AG09309 (cell line): ENCODE measurements around the gene MYO18A.

Experiments
- DNase-seq: peaks from one replicate; pipeline ENCODE4 v3.0.0-alpha.2; 2010; ENCODE audit warnings: low read depth
- H3K4me3 ChIP-seq: 2 replicates; pipeline ENCODE4 v1.5.1; 2011; ENCODE audit warnings: mild to moderate bottlenecking, low read depth, low read length, moderate library complexity; ENCODE audit not compliant: control insufficient read depth
- TF ChIP-seq, protein P1 (sequence below): IDR thresholded peaks from 2 replicates; pipeline ENCODE4 v1.5.1; 2011; ENCODE audit warnings: mild to moderate bottlenecking, low read depth, low read length, inconsistent platforms; ENCODE audit not compliant: insufficient read depth, control insufficient read depth; ENCODE audit errors: missing control alignments

MYO18A gene

DNA sequence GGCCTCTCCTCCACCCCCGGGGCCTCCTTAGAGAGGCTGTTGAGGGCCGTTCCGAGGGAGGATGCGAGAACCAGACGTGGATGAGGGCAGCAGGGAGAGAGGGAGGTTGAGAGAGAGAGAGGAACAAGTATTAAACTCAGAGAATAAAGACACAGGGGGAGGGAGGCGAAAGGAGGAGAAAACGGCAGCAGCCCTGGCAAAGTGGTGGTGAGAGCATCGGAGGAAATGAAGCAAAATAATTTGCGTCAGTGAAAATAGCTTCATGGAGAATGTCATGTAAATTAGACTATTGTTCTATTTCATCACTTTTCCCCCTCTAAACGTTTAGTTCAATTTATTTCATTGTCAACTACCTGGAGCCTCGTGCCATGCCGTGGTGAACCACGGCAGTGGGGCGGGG lies 99.2 kb downstream of the MYO18A start:
- no peak for DNase-seq
- no peak overlapping the region for H3K4me3 ChIP-seq
- TF ChIP-seq, protein P1, sequence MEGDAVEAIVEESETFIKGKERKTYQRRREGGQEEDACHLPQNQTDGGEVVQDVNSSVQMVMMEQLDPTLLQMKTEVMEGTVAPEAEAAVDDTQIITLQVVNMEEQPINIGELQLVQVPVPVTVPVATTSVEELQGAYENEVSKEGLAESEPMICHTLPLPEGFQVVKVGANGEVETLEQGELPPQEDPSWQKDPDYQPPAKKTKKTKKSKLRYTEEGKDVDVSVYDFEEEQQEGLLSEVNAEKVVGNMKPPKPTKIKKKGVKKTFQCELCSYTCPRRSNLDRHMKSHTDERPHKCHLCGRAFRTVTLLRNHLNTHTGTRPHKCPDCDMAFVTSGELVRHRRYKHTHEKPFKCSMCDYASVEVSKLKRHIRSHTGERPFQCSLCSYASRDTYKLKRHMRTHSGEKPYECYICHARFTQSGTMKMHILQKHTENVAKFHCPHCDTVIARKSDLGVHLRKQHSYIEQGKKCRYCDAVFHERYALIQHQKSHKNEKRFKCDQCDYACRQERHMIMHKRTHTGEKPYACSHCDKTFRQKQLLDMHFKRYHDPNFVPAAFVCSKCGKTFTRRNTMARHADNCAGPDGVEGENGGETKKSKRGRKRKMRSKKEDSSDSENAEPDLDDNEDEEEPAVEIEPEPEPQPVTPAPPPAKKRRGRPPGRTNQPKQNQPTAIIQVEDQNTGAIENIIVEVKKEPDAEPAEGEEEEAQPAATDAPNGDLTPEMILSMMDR = no peak

DNA sequence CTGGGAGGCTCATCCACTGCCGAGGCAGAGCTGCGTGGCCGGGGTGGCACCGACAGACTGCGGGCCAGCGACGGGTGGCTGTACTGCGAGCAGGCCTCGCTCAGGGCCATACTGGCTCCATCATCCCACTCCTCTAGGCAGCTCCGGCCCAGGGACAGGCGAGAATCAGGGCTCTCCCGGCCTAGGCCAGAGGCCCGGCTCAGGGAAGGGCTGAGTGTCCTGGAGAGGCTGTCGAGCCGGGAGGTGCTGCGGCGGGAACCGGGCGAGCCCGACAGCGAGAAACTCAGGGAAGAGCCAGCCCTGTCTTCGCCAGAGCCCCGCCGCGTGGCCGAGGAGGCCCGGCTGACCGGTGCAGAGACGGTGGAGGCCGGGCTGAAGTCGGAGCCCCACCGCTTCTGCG lies 99.9 kb downstream of the MYO18A start:
- H3K4me3 ChIP-seq = no peak overlapping the region
- TF ChIP-seq, protein P1 = no peak
- DNase-seq = no peak

DNA sequence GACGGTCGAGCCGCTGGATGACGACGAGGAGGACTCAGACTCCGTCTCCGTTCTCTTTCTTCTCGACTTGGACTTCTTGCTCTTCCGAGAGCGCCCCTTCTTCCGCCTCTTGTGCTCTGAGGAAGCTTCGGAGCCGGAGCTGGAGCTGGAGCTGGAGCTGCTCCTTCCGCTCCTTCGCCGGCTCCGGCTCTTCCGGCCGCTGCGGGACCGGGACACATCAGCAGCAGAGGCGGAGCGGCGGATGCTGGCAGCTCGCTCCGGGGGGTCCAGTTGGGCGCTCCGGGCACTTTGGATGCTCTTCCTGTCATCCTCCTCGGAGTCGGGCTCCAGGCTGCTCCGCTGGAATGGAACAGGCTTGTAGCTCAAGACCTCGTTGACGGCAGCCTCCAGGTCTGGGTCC lies 100.3 kb downstream of the MYO18A start:
- TF ChIP-seq, protein P1 = no peak
- no peak overlapping the region for H3K4me3 ChIP-seq
- no peak for DNase-seq

DNA sequence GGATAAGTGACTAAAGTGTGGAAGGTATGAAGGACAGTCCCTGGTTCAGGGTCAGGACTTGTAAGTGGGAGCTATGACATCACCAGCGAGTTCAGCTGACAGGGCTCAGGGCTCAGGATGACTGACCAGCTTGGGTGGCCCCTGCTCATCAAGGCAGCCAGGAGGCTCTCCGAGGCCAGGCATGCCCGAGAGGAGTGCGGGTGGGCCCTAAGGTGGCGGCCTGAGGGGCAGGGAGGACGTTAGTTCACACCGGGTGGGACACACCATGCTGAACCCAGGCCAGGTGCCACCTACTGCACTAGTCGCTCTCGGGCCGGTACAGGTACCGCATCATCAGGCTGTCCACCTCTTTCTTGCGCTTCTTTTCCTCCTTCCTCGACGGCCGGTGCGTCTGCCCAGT lies 100.8 kb downstream of the MYO18A start:
- TF ChIP-seq, protein P1 = no peak
- no peak overlapping the region for H3K4me3 ChIP-seq
- no peak for DNase-seq

DNA sequence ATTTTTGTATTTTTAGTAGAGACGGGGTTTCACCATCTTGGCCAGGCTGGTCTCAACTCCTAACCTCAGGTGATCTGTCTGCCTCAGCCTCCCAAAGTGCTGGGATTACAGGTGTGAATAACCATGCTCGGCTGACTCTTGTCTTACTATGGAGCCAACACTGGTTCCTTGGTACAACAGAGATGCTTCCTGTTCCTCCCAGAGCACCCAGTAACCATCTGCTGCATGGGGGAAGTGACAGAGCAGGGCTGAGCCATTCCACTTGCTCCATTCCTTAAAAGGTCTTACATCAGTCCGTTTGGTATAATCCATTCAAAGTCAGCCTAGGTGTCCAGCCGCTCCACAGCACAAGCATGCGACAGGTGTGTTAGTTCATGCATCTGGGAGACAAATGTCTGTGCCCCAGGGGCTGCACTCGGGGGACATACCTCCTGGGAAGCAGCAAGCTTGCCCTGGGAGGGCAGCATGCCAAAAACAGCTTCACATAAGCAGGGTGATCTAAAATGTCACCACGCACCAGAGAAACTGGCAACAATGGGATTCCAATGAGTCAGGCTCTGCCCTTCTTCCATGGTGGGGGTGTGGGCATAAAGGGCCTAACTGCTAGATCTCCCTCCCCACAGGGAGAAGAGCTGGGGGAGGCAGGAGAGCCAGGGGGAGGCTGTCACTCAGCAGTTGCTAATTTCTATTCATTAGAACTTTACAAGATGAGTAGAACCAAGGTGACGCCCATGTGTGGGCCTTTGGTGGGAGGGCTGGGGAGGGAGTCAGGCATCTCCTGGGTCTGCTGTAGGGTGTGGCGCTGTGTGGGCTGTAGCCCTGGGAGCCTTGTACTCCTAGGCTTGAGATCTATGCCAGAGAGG lies 101.8 kb downstream of the MYO18A start:
- no peak for DNase-seq
- no peak overlapping the region for H3K4me3 ChIP-seq
- TF ChIP-seq, protein P1 = no peak

DNA sequence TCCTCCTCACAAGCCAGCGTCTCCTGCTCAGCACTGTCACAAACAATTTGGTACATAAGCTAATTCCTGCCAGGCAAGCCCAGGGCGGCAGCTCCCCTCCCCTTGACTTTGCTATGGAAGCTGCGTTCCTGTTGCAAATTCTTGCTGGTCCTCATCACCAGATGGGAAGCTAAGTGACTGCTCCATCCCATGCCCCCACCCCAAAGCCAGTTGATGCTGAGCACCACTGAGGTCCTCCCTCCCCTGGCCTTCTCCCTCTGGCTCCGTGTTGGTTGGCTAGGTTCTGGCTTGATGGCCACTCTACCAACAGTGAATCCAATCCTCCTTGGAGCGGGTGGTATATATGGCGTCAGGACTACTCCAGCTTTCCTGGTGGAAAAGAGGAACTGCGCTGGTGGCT lies 102.9 kb downstream of the MYO18A start:
- TF ChIP-seq, protein P1 = no peak
- DNase-seq = no peak
- no peak overlapping the region for H3K4me3 ChIP-seq

DNA sequence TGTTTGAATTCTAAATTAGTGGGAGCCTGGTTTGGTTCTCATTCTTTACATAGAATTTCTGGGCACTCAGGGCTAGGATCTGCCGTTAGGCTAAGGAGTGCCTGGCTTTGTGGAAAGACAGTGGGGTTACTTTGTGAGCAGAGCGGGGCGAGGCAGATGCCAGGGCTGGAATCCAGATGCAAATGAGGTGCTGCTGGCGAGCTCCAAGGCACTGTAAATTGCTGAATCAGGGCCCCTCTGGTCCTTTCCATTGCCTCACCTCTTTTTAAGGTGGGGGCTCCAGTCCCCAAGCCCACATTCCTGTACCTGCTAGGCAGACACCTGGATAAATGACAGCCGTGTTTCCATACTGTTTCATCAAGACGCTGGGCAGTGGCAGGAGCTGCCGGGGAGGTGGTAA lies 103.5 kb downstream of the MYO18A start:
- no peak overlapping the region for H3K4me3 ChIP-seq
- TF ChIP-seq, protein P1 = no peak
- no peak for DNase-seq
